ENCODE measurements around the gene IPP. TPM values are rescaled to one million over a fixed set of nuclear protein-coding genes. Genes with fewer than 3 reads are reported as not detected.

The IPP gene
- total RNA-seq, 2 experiments from 2014 or later, result 13.4 to 14.3 TPM

- Mint-ChIP-seq H3K36me3 (peaks cover 19% of the 10 kb centered on the region), H3K27ac (no peak overlapping the region), H3K27me3 (no peaks in the 10 kb centered on the region), H3K4me3 (no peak overlapping the region), H3K9me3 (no peaks in the 10 kb centered on the region), H3K4me1 (peaks cover 7% of the 10 kb centered on the region)
- POLR2A ChIA-PET, result no interaction called here
- DNase-seq (no peak), ATAC-seq (ENCODE audit: low read depth) (no peak)
Observed at GRCh38 chr1:45668526-45668925, 81.9 kb downstream of the IPP start.

- DNase-seq, result no peak
- no peak overlapping the region for H3K27ac Mint-ChIP-seq
- no peak overlapping the region for H3K4me3 Mint-ChIP-seq
- ATAC-seq (ENCODE audit: low read depth), result no peak
- POLR2A ChIA-PET, result no interaction called here
- H3K36me3 Mint-ChIP-seq, result peaks cover 19% of the 10 kb centered on the region
- H3K27me3 Mint-ChIP-seq, result no peaks in the 10 kb centered on the region
- no peaks in the 10 kb centered on the region for H3K9me3 Mint-ChIP-seq
- H3K4me1 Mint-ChIP-seq, result peaks cover 3% of the 10 kb centered on the region
Observed at GRCh38 chr1:45667321-45668111, 82.9 kb downstream of the IPP start.

DNA sequence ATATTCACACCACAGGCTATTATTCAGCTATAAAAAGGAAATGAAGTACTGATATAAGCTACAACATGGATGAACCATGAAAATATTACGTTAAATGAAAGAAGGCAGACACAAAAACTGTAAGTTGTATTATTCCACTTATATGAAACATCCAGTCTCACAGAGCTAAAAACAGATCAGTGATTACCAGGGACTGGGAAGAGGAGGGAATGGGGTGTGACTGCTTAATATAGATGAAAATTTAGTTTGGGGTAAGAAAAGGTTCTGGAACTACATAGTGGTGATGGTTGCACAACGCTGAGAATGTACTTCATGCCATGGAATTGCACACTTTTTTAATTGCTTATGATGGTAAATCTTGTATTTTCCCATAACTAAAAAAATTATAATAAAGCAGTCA is 83.6 kb downstream of the IPP start:
- Mint-ChIP-seq H3K27me3 (no peaks in the 10 kb centered on the region), H3K36me3 (peaks cover 17% of the 10 kb centered on the region), H3K27ac (no peak overlapping the region), H3K4me3 (no peak overlapping the region), H3K4me1 (peaks cover 3% of the 10 kb centered on the region), H3K9me3 (no peaks in the 10 kb centered on the region)
- ATAC-seq (ENCODE audit: low read depth), result no peak
- POLR2A ChIA-PET, result no interaction called here
- no peak for DNase-seq

- H3K4me1 Mint-ChIP-seq, result peaks cover 1% of the 10 kb centered on the region
- DNase-seq (no peak), ATAC-seq (ENCODE audit: low read depth) (no peak)
- H3K4me3 Mint-ChIP-seq, result no peak overlapping the region
- H3K27ac Mint-ChIP-seq, result no peak overlapping the region
- H3K27me3 Mint-ChIP-seq, result no peaks in the 10 kb centered on the region
- H3K9me3 Mint-ChIP-seq, result no peaks in the 10 kb centered on the region
- peaks cover 21% of the 10 kb centered on the region for H3K36me3 Mint-ChIP-seq
- POLR2A ChIA-PET, result no interaction called here
Observed at GRCh38 chr1:45660336-45660735, 90.1 kb downstream of the IPP start.

- Mint-ChIP-seq H3K4me3 (no peak overlapping the region), H3K36me3 (peaks cover 25% of the 10 kb centered on the region), H3K9me3 (no peaks in the 10 kb centered on the region), H3K27me3 (no peaks in the 10 kb centered on the region), H3K4me1 (peaks cover 4% of the 10 kb centered on the region), H3K27ac (no peak overlapping the region)
- DNase-seq (no peak), ATAC-seq (ENCODE audit: low read depth) (no peak)
- POLR2A ChIA-PET, result no interaction called here
Observed at GRCh38 chr1:45659222-45659621, 91.2 kb downstream of the IPP start.

DNA sequence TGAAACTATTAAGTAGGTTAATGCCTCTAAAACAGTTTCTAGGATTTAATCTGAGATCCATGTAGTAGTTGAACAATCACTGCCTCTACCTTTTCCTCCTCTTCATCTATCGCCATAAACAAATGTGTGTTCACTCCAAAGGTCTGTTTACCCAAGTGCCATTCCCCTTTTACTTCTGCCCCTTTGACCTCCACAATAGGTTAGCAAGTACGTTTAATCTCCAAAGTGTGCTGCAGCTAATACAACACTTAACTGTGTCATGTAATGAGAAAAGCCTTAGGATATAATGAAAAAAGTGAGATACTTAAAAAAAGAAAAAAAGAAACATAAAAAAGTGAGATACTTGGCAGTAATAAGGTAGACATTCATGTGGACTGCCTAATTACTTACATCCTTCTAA is 92.3 kb downstream of the IPP start:
- peaks cover 21% of the 10 kb centered on the region for H3K36me3 Mint-ChIP-seq
- no peaks in the 10 kb centered on the region for H3K9me3 Mint-ChIP-seq
- peaks cover 4% of the 10 kb centered on the region for H3K4me1 Mint-ChIP-seq
- no peak for DNase-seq
- no peaks in the 10 kb centered on the region for H3K27me3 Mint-ChIP-seq
- ATAC-seq (ENCODE audit: low read depth), result no peak
- POLR2A ChIA-PET, result no interaction called here
- H3K27ac Mint-ChIP-seq, result no peak overlapping the region
- no peak overlapping the region for H3K4me3 Mint-ChIP-seq

- Mint-ChIP-seq H3K27ac (no peak overlapping the region), H3K36me3 (peaks cover 28% of the 10 kb centered on the region), H3K4me1 (peaks cover 4% of the 10 kb centered on the region), H3K9me3 (no peaks in the 10 kb centered on the region), H3K27me3 (no peaks in the 10 kb centered on the region), H3K4me3 (no peak overlapping the region)
- ATAC-seq (ENCODE audit: low read depth) (no peak), DNase-seq (no peak)
- POLR2A ChIA-PET, result no interaction called here
Observed at GRCh38 chr1:45656573-45657226, 93.8 kb downstream of the IPP start.

- ATAC-seq (ENCODE audit: low read depth), result no peak
- H3K36me3 Mint-ChIP-seq, result peaks cover 28% of the 10 kb centered on the region
- no peak overlapping the region for H3K4me3 Mint-ChIP-seq
- H3K27me3 Mint-ChIP-seq, result no peaks in the 10 kb centered on the region
- H3K27ac Mint-ChIP-seq, result no peak overlapping the region
- POLR2A ChIA-PET, result no interaction called here
- DNase-seq, result no peak
- no peaks in the 10 kb centered on the region for H3K9me3 Mint-ChIP-seq
- peaks cover 4% of the 10 kb centered on the region for H3K4me1 Mint-ChIP-seq
Observed at GRCh38 chr1:45654540-45655280, 95.7 kb downstream of the IPP start.

Other genes starting within 250 kb of the IPP start
- gene PRDX1, start 228.8 kb downstream of the IPP start, total RNA-seq, result 100 to 1,000 TPM; 159 to 180 TPM
- gene AKR1A1, start 199.8 kb downstream of the IPP start, total RNA-seq, result 100 to 1,000 TPM; 102 to 116 TPM
- gene NASP, start 166.6 kb downstream of the IPP start, total RNA-seq, result 100 to 1,000 TPM; 184 to 188 TPM
- 1 to 10 TPM; 4.4 TPM for gene CCDC17, start 126.6 kb downstream of the IPP start, total RNA-seq
- gene GPBP1L1, start 64.1 kb downstream of the IPP start, total RNA-seq, result 100 to 1,000 TPM; 134 to 138 TPM
- gene TMEM69, start 62.5 kb downstream of the IPP start, total RNA-seq, result 10 to 100 TPM; 21.8 to 22.4 TPM
- gene MAST2, start 53.0 kb upstream of the IPP start, total RNA-seq, result 10 to 100 TPM; 20.9 to 23.7 TPM